GM12872 (cell line): ENCODE data around the gene MSRB3.

Experiments
- CTCF ChIP-seq: IDR thresholded peaks from 3 replicates; pipeline ENCODE4 v1.5.1; 2011; ENCODE audit warnings: low read depth, mild to moderate bottlenecking, low read length, moderate library complexity; ENCODE audit not compliant: insufficient read depth

The MSRB3 gene

DNA sequence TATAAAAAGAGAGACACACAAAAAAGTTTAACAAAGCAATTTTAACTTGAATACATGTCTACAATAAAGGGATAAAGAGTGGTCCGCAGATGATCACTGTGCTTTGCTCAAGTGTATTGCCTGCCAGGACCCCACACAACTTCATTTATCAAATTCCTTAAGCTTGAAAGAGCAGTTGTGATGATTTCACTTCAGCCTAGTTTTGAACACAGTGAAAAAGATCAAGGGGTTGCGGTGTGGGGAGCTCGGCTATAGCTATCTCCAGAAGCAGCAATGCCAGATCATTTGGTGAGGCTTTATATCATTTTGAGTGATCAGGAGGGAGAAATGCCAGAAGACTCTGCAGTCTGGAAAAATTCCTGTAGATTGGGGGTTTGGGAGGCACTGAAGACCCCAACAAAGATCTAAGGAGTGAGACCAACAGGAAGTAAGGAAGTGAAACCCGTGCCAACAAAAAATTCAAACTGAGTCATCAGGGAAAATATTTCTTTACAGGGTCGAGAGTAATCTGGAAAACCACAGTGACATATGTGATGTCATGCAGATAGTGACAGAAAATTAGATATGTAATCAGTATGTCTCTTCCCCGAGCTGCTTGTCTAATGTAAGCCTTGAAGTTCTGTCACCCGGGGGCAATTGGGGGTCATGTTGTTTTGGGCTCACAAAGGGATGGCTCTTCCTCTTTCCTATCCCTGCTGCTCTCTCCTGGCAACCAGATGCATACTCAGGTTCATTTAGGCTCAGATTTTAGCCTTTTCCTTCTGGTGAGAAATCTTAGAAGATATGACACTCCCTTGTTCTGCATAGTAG, 221.8 kb downstream of the MSRB3 start:
- TF ChIP-seq CTCF, result no peak

DNA sequence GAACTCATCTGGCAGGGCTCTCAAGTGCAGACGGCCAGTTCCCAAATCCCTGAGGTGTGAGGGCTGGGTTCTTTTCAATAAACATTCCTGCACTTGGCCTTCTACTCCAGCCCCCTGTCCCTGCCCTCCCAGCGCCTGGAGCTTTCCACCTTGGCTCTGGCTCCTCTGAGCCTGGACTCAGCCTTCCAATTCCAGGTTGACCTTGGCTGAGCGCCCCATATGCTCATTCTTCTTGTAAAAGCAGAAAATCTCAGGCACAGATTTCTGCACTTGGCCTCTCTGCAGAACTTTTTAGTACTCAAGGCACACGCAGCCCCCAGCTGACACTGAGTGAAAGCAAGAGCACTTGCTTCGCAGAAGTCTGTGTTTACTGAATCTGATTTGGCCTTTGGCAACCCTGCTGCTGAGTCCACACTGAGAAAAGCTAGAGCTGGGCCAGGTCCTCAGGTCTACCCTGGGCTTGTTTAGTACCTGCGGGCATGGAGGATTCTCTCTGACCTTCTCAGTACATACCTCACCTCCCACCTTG, 222.7 kb downstream of the MSRB3 start:
- no peak for TF ChIP-seq CTCF

DNA sequence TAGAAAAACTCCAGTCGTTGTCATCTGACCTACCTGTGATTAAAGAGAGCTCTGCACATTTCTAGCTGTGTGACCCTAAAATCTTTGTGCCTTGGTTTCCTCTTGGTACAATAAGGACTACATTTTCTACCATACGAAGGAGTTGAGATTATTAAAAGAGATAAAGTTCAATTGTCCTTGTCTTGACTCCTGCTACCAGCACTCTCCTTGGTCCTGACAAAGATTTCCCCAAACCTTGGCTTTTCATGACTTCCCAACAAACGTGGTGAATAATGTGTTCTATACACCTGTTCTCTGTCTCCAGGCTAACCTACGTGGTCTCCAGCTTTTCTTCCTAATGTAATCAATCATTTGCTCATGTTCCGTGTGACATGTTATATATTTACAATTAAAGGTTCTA, 223.5 kb downstream of the MSRB3 start:
- TF ChIP-seq CTCF, result no peak

DNA sequence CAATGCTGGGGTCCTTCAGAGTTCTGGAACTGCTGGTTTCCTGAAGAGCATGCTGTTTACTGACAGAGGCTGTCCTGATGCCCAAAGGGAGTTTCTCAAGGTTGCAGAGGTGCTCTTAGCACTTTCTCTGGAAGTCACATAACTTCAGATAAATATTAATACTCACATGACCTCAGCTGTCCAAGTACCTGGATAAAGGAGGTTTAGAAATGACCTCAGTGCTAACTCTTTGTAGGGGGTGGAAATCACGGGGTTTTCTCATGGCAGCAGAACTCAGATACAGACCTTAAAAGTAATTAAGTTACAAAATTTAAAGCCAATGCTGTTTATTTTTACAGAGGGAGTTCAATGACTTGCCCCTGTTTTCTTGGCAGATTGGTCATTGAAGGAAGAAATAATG, 225.9 kb downstream of the MSRB3 start:
- TF ChIP-seq CTCF, result no peak

GRCh38 chr12:65505386-65506121, 227.1 kb downstream of the MSRB3 start:
- TF ChIP-seq CTCF, result no peak

GRCh38 chr12:65508276-65509035, 230.0 kb downstream of the MSRB3 start:
- no peak for TF ChIP-seq CTCF

DNA sequence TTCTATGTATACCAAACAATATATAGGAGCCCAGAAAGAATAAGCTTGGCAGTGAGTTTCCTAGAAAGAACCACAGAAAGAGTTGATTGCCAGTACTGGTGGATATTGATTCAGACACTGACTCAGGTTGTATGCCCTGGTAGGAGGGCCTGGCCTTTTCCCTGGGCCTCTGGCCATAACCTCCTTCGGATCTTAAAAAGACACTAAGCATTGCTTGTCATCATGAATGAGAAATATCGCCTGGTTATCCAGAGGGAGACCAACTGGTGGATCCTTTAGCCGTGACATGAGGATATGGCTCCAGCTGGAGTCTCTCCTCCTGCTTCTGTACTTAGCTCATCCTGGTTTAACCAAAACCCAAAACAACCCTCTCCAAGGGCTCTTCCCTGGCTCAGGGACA, 231.5 kb downstream of the MSRB3 start:
- TF ChIP-seq CTCF, result no peak
